Stomach (tissue), 9 donors: ENCODE data around the gene LTF. TPM values are rescaled to one million over a fixed set of nuclear protein-coding genes. Genes with fewer than 3 reads are reported as not detected.
A peak's percentile ranks its signal among the peaks of the same experiment; 100 is the strongest.
"Not testable (repeated sequence)": the region's sequence is repeated elsewhere in the genome, so short reads cannot be mapped to it uniquely, and the experiment has no call there.

Source experiments
- DNase-seq, 2 donors: peaks; one replicate each; pipeline versions ENCODE4 v3.0.0 to v3.0.0-alpha.2; 2013 to 2019
- H3K27ac ChIP-seq, 5 donors: fragments of 200-600 bp in 4 of 5; sonication (generic) in 4 of 5; one replicate each; pipeline ENCODE4 v1.5.1; 2013 to 2019; ENCODE audit warnings: mild to moderate bottlenecking in 1 of 5, moderate library complexity in 1 of 5
- H3K27me3 ChIP-seq, 3 donors: fragments of 200-600 bp; sonication (generic); one replicate each; pipeline ENCODE4 v1.5.1; 2017 to 2019; ENCODE audit warnings: mixed run types in 1 of 3
- H3K36me3 ChIP-seq, 4 donors: fragments of 200-600 bp; sonication (generic); 1 replicate in 3 of 4; 2 replicates in 1 of 4; pipeline ENCODE4 v1.5.1; 2016 to 2019
- H3K4me1 ChIP-seq, 4 donors: fragments of 200-600 bp; sonication (generic); one replicate each; pipeline ENCODE4 v1.5.1; 2016 to 2019
- H3K4me3 ChIP-seq, 4 donors: fragments of 200-600 bp; sonication (generic) in 3 of 4; one replicate each; pipeline ENCODE4 v1.5.1; 2016 to 2019; ENCODE audit warnings: mild to moderate bottlenecking in 1 of 4
- H3K9me3 ChIP-seq, 4 donors: fragments of 200-600 bp; sonication (generic); one replicate each; pipeline ENCODE4 v1.5.1; 2016 to 2019
- EP300 ChIP-seq: sonication (generic); formaldehyde crosslinking; IDR thresholded peaks from one replicate; pipeline ENCODE4 v1.6.1; 2017; ENCODE audit warnings: antibody characterized with exemption
- POLR2A ChIP-seq, 4 donors: fragments of 450-650 bp; IDR thresholded peaks; one replicate each; pipeline ENCODE4 v1.6.1; 2016; ENCODE audit warnings: antibody characterized with exemption in 4 of 4, control low read depth in 2 of 4, mild to moderate bottlenecking in 1 of 4, moderate library complexity in 1 of 4
- POLR2AphosphoS5 ChIP-seq, 3 donors: sonication (generic); formaldehyde crosslinking; IDR thresholded peaks; one replicate each; pipeline ENCODE4 v1.6.1; 2016; ENCODE audit warnings: antibody characterized with exemption in 3 of 3
- WGBS, 5 donors: extraction: QIAGEN DNeasy Blood & Tissue Kit in 3 of 5; methylation state at CpG; one replicate each; pipeline versions ENCODE4 v1.1.5 to v1.1.7; 2013 to 2018; 5-methylcytosine and 5-hydroxymethylcytosine counted together
- intact Hi-C: fragments of 100-400 bp; cut with DNase I; formaldehyde crosslinking; loops from one replicate; pipeline ENCODE4 v1.15.1; 2023; ENCODE audit warnings: low total_unique reads
- polyA plus RNA-seq, 3 donors: library from polyadenylated mRNA; stranded (reverse); fragments of 200-250 nt; gene quantifications; one replicate each; pipeline ENCODE4 v1.2.3, GENCODE V29; 2013
- total RNA-seq, 5 donors: library from RNA; depleted of rRNA; stranded (reverse); fragments of >200 nt; gene quantifications; one replicate each; pipeline versions ENCODE4 v1.1.0 to v1.2.3, GENCODE V29; 2014 to 2016
- TF ChIP-seq, protein P1 (sequence below), 7 experiments: fragments of 450-650 bp in 4 of 7; fragments of 200-600 bp in 3 of 7; sonication (generic) in 3 of 7; IDR thresholded peaks; one replicate each; pipeline ENCODE4 v1.5.1; 2016 to 2019; ENCODE audit warnings: antibody characterized with exemption in 7 of 7, control low read depth in 2 of 7, mild to moderate bottlenecking in 1 of 7
- donor health status: healthy with polysubstance abuse.
- donor health status: Bipolar disorder and iron deficiency.
- donor health status: healthy.

LTF gene
- total and polyA plus RNA-seq, 8 donors = 0.58 to 1,112 (median 106) TPM

GRCh38 chr3:46427916-46428833 is 36.5 kb downstream of the LTF start:
- DNase-seq = no peak
- Histone ChIP-seq H3K4me1 (peaks cover 0 to 8% (median 0%) of the 10 kb centered on the region in 4 donors), H3K27ac (no peak overlapping the region), H3K4me3 (no peak overlapping the region), H3K36me3 (peaks cover 0 to 6% (median 0%) of the 10 kb centered on the region in 4 donors), H3K9me3 (peaks cover 0 to 14% (median 9%) of the 10 kb centered on the region in 4 donors), H3K27me3 (no peaks in the 10 kb centered on the region)
- WGBS, 5 donors = 75 to 80% (median 76%) methylated on average over 10 of the region's 10 CpGs
- intact Hi-C loops = no loop called here
- TF ChIP-seq EP300 = no peak
- TF ChIP-seq POLR2AphosphoS5 (IDR thresholded peaks at IDR 0.05) = no peak
- TF ChIP-seq, protein P1, sequence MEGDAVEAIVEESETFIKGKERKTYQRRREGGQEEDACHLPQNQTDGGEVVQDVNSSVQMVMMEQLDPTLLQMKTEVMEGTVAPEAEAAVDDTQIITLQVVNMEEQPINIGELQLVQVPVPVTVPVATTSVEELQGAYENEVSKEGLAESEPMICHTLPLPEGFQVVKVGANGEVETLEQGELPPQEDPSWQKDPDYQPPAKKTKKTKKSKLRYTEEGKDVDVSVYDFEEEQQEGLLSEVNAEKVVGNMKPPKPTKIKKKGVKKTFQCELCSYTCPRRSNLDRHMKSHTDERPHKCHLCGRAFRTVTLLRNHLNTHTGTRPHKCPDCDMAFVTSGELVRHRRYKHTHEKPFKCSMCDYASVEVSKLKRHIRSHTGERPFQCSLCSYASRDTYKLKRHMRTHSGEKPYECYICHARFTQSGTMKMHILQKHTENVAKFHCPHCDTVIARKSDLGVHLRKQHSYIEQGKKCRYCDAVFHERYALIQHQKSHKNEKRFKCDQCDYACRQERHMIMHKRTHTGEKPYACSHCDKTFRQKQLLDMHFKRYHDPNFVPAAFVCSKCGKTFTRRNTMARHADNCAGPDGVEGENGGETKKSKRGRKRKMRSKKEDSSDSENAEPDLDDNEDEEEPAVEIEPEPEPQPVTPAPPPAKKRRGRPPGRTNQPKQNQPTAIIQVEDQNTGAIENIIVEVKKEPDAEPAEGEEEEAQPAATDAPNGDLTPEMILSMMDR (IDR thresholded peaks at IDR 0.05) = no peak
- TF ChIP-seq POLR2A (IDR thresholded peaks at IDR 0.05) = no peak

DNA sequence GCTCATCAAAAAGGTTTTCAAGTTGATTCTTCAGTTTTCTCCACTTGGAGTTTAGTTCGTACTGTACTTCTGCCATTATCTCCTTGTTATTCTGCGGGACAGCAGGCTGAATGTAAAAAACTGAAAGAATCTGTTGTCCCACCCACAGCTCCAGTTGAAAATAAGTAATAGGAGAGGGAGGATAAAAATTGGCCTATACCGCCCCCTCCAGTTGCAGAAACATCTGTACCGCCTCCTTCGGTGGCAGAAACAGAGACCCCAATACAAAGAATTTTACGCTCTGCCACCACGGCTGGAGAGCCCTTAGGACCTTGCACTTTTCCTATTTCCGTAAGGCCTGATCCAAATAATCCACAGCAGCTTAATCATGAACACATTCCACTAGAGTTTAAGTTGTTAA is 37.3 kb downstream of the LTF start:
- H3K36me3 ChIP-seq, H3K4me3 ChIP-seq, DNase-seq, H3K27ac ChIP-seq, H3K27me3 ChIP-seq, intact Hi-C loops, H3K4me1 ChIP-seq: not testable (repeated sequence)
- peaks cover 0 to 14% (median 9%) of the 10 kb centered on the region in 4 donors for H3K9me3 ChIP-seq
- WGBS, 5 donors = 67 to 82% (median 76%) methylated on average over 8 of the region's 8 CpGs
- TF ChIP-seq, protein P1 (IDR thresholded peaks at IDR 0.05) = peak in 1 of 7 experiments; percentile 12

GRCh38 chr3:46426476-46426875 is 38.2 kb downstream of the LTF start:
- DNase-seq, H3K27ac ChIP-seq, H3K36me3 ChIP-seq, H3K4me1 ChIP-seq, intact Hi-C loops, H3K9me3 ChIP-seq, H3K4me3 ChIP-seq, H3K27me3 ChIP-seq: not testable (repeated sequence)
- 37 to 56% (median 43%) methylated on average over 4 of the region's 4 CpGs for WGBS, 5 donors

GRCh38 chr3:46423588-46423987 is 41.1 kb downstream of the LTF start:
- Histone ChIP-seq H3K9me3 (no peaks in the 10 kb centered on the region), H3K4me1 (peaks cover 0 to 8% (median 0%) of the 10 kb centered on the region in 4 donors), H3K27me3 (no peaks in the 10 kb centered on the region), H3K27ac (no peak overlapping the region), H3K36me3 (no peaks in the 10 kb centered on the region), H3K4me3 (no peak overlapping the region)
- intact Hi-C loops = no loop called here
- TF ChIP-seq POLR2A (IDR thresholded peaks at IDR 0.05) = no peak
- TF ChIP-seq, protein P1 (IDR thresholded peaks at IDR 0.05) = no peak
- TF ChIP-seq EP300 = no peak
- peak in 1 of 3 donors; percentile 6 for TF ChIP-seq POLR2AphosphoS5 (IDR thresholded peaks at IDR 0.05)
- 68 to 80% (median 73%) methylated on average over 5 of the region's 5 CpGs for WGBS, 5 donors
- no peak for DNase-seq

DNA sequence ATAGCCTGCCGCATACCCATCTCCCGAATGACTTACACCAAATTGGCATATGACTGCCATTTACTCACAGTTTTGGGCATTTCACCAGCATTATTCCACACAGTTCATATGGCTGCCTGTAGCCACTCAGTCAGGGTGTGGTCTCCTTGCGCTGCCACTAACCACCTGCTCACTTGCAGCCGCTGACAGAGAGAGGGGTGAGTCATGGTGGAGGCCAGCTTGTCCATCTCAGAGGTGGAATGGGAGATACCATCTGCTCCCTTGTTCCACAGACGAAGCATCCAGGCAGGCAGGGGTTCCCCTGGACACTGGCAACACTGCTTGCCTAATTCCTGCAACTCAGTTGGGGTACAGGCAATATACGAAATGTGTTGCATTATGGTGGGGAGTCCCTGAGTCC is 42.1 kb downstream of the LTF start:
- H3K36me3 ChIP-seq = no peaks in the 10 kb centered on the region
- peak in 1 of 2 donors; percentile 45 for DNase-seq
- TF ChIP-seq EP300 (no peak), POLR2AphosphoS5 (IDR thresholded peaks at IDR 0.05) (peak in 1 of 3 donors; percentile 5)
- intact Hi-C loops = no loop called here
- no peak overlapping the region for H3K4me3 ChIP-seq
- H3K9me3 ChIP-seq = no peaks in the 10 kb centered on the region
- no peaks in the 10 kb centered on the region for H3K27me3 ChIP-seq
- WGBS, 5 donors = 83 to 92% (median 85%) methylated on average over 6 of the region's 6 CpGs
- H3K27ac ChIP-seq = no peak overlapping the region
- H3K4me1 ChIP-seq = peaks cover 0 to 8% (median 0%) of the 10 kb centered on the region in 4 donors
